SU-DHL-6 (cell line): ENCODE data around the gene C1QA.

Source experiments
- H2AFZ ChIP-seq: fragments of 200-600 bp; sonication (generic); 2 replicates; pipeline ENCODE4 v1.6.1; 2014; ENCODE audit warnings: low read depth, mild to moderate bottlenecking, moderate library complexity, mixed read lengths, antibody characterized with exemption, low read length; ENCODE audit not compliant: severe bottlenecking
- H3F3A ChIP-seq: fragments of 200-600 bp; shearing (Covaris generic); 2 replicates; pipeline ENCODE4 v1.6.0; 2016; ENCODE audit warnings: antibody characterized with exemption, mild to moderate bottlenecking; ENCODE audit not compliant: insufficient read depth
- H3K27ac ChIP-seq: fragments of 200-600 bp; sonication (generic); 2 replicates; pipeline ENCODE4 v1.5.1; 2016; ENCODE audit warnings: low read depth, mild to moderate bottlenecking, low read length, moderate library complexity, mixed read lengths
- H3K27me3 ChIP-seq: fragments of 200-600 bp; sonication (generic), shearing (Covaris generic); 2 replicates; pipeline ENCODE4 v1.6.0; 2014; ENCODE audit warnings: mild to moderate bottlenecking, low read length
- H3K36me3 ChIP-seq: fragments of 200-600 bp; sonication (generic); 2 replicates; pipeline ENCODE4 v1.6.1; 2014; ENCODE audit warnings: mild to moderate bottlenecking, low read length, mixed read lengths
- H3K4me2 ChIP-seq: fragments of 300-600, 200-600 bp; shearing (Covaris generic), sonication (generic); 2 replicates; pipeline ENCODE4 v1.6.0; 2014; ENCODE audit warnings: low read length, low read depth, mild to moderate bottlenecking; ENCODE audit not compliant: poor library complexity, severe bottlenecking
- H3K4me3 ChIP-seq: fragments of 200-600 bp; sonication (generic); 2 replicates; pipeline ENCODE4 v1.5.1; 2014; ENCODE audit warnings: antibody characterized with exemption, low read length, mild to moderate bottlenecking, mixed read lengths; ENCODE audit not compliant: insufficient read depth, poor library complexity, severe bottlenecking
- H3K79me2 ChIP-seq: fragments of 200-600 bp; sonication (generic); 2 replicates; pipeline ENCODE4 v1.6.1; 2014; ENCODE audit warnings: mild to moderate bottlenecking, low read length, moderate library complexity; ENCODE audit not compliant: insufficient read depth
- H3K9ac ChIP-seq: fragments of 200-600 bp; sonication (generic); 2 replicates; pipeline ENCODE4 v1.7.0; 2014; ENCODE audit warnings: mild to moderate bottlenecking, low read length
- H3K9me2 ChIP-seq: fragments of 200-600 bp; sonication (generic); replicated peaks from 2 replicates; pipeline ENCODE4 v1.6.1; 2014; ENCODE audit warnings: low read length; ENCODE audit not compliant: insufficient read depth
- H3K9me3 ChIP-seq: fragments of 200-600 bp; sonication (generic); 2 replicates; pipeline ENCODE4 v1.6.1; 2014; ENCODE audit warnings: low read length, mixed read lengths; ENCODE audit not compliant: insufficient read depth
- H4K20me1 ChIP-seq: fragments of 200-600 bp; sonication (generic); 2 replicates; pipeline ENCODE4 v1.6.1; 2014; ENCODE audit warnings: low read depth, mild to moderate bottlenecking, antibody characterized with exemption, low read length, moderate library complexity, mixed read lengths
- EZH2phosphoT487 ChIP-seq: fragments of 200-600 bp; sonication (generic), shearing (Covaris generic); conservative IDR thresholded peaks from 2 replicates; pipeline ENCODE4 v1.6.1; 2018; ENCODE audit warnings: mild to moderate bottlenecking, antibody characterized with exemption, low read length, moderate library complexity, mixed read lengths
- TF ChIP-seq, protein P1 (sequence below): fragments of 200-600 bp; sonication (generic); IDR thresholded peaks from one replicate; pipeline ENCODE4 v1.5.1; 2017; ENCODE audit warnings: antibody characterized with exemption, mild to moderate bottlenecking, low read length, moderate library complexity; ENCODE audit not compliant: insufficient read depth, poor library complexity, severe bottlenecking

Gene C1QA

DNA sequence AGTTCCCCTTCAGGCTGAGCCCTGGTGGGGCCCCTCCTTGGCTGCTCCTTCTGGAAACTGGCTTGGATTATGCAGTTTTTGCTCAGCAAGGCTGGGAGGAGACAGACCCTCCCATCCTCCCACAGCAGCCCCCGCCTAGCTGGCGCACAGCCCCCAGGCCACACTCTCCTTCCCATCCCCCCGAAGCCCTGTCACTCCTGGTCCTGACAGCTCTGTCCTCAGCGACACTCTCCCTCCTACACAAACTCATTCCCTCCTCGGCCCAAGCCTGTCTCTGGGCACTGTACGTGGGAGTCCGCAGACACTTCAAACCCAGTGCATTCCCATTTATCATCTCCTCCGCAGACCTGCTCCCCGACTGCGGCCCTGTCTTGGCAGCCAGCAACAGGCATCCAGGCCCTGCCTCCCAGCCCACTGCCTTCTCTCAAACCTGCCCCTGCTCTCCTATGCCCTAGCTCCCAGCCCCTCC is 49.2 kb downstream of the C1QA start:
- Histone ChIP-seq H3K36me3 (no peaks in the 10 kb centered on the region), H3K4me3 (no peak overlapping the region), H3F3A (no peaks in the 10 kb centered on the region), H3K4me2 (no peak overlapping the region), H3K9me3 (no peaks in the 10 kb centered on the region), H4K20me1 (no peaks in the 10 kb centered on the region), H3K27ac (no peak overlapping the region), H3K79me2 (no peaks in the 10 kb centered on the region), H3K9me2 (no peaks in the 10 kb centered on the region), H3K27me3 (no peaks in the 10 kb centered on the region), H2AFZ (no peak overlapping the region), H3K9ac (no peak overlapping the region)
- TF ChIP-seq, protein P1, sequence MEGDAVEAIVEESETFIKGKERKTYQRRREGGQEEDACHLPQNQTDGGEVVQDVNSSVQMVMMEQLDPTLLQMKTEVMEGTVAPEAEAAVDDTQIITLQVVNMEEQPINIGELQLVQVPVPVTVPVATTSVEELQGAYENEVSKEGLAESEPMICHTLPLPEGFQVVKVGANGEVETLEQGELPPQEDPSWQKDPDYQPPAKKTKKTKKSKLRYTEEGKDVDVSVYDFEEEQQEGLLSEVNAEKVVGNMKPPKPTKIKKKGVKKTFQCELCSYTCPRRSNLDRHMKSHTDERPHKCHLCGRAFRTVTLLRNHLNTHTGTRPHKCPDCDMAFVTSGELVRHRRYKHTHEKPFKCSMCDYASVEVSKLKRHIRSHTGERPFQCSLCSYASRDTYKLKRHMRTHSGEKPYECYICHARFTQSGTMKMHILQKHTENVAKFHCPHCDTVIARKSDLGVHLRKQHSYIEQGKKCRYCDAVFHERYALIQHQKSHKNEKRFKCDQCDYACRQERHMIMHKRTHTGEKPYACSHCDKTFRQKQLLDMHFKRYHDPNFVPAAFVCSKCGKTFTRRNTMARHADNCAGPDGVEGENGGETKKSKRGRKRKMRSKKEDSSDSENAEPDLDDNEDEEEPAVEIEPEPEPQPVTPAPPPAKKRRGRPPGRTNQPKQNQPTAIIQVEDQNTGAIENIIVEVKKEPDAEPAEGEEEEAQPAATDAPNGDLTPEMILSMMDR = no peak

DNA sequence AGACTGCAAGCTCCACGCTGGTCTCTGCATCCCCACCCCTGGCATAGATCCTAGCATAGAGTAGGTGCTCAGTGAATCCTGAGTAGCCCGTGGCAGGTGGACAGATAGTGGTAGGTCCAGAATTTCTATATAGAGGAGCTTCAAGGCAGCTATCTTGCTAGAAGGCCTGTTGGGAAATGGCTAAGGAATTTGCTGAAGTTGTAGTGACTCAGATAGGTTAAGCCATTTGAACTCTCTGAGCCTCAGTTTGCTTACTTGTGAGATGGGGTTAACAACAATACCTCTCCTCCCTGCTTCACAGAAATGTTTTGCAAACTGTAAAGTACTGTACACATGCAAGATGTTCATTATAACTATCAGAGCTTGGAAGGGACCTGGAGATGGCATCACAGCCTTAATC is 50.8 kb downstream of the C1QA start:
- H3K9ac ChIP-seq = no peak overlapping the region
- no peak for TF ChIP-seq EZH2phosphoT487
- TF ChIP-seq, protein P1 = no peak
- no peaks in the 10 kb centered on the region for H3K36me3 ChIP-seq
- no peak overlapping the region for H2AFZ ChIP-seq
- H4K20me1 ChIP-seq = no peaks in the 10 kb centered on the region
- no peak overlapping the region for H3K4me2 ChIP-seq
- H3K9me3 ChIP-seq = no peaks in the 10 kb centered on the region
- H3K27ac ChIP-seq = no peak overlapping the region
- H3K27me3 ChIP-seq = no peaks in the 10 kb centered on the region
- H3K9me2 ChIP-seq = no peaks in the 10 kb centered on the region
- no peaks in the 10 kb centered on the region for H3F3A ChIP-seq
- H3K4me3 ChIP-seq = no peak overlapping the region
- no peaks in the 10 kb centered on the region for H3K79me2 ChIP-seq

DNA sequence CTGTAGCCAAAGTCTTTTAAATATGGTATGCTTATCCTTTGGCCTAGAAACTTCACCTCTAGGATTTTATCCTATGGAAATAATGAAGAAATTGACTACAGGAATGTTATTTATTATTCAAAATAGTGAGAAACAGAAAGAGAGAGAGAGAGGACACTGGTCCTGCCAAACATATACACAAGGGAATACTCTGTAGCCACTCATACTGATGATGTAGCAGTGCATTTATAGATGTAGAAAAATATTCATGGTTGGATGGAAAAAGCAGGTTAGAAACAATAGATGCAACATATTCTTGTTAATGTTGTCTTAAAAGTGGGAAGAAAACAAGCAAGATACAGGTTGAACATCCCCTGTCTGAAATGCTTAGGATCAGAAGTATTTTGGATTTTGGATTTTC is 52.0 kb downstream of the C1QA start:
- H3K36me3 ChIP-seq = no peaks in the 10 kb centered on the region
- no peak overlapping the region for H3K4me2 ChIP-seq
- no peak overlapping the region for H3K4me3 ChIP-seq

More for the DNA sequence above, 52.0 kb downstream of the C1QA start:
- Histone ChIP-seq H4K20me1 (no peaks in the 10 kb centered on the region), H3K9me3 (no peaks in the 10 kb centered on the region), H3K9me2 (no peaks in the 10 kb centered on the region), H3K27me3 (no peaks in the 10 kb centered on the region), H3K9ac (no peak overlapping the region), H2AFZ (no peak overlapping the region), H3K79me2 (no peaks in the 10 kb centered on the region), H3K27ac (no peak overlapping the region), H3F3A (no peaks in the 10 kb centered on the region)
- TF ChIP-seq, protein P1 = no peak
- TF ChIP-seq EZH2phosphoT487 = no peak
